GM23338 (cell line): ENCODE results near the gene DOCK6. TPM values are rescaled to one million over a fixed set of nuclear protein-coding genes. Genes with fewer than 3 reads are reported as not detected.
"Not testable (repeated sequence)": the region's sequence is repeated elsewhere in the genome, so short reads cannot be mapped to it uniquely, and the experiment has no call there.

ENCODE experiments used
- ATAC-seq: fragments of 200-7000 bp; cut with Tn5 transposase; 3 replicates; pipeline ENCODE4 v1.9.1; 2020
- DNase-seq: peaks from one replicate; pipeline ENCODE4 v3.0.0-alpha.2; 2015; ENCODE audit warnings: low spot score
- H2AFZ ChIP-seq: fragments of 200-600 bp; sonication (generic); 2 replicates; pipeline ENCODE4 v1.8.0; 2016; ENCODE audit warnings: antibody characterized with exemption, mild to moderate bottlenecking, moderate library complexity
- H3F3A ChIP-seq: fragments of 200-600 bp; sonication (generic); replicated peaks from 2 replicates; pipeline ENCODE4 v1.8.0; 2017; ENCODE audit warnings: antibody characterized with exemption, mixed run types, low read depth
- H3K27ac ChIP-seq: fragments of 200-600 bp; sonication (generic); 2 replicates; pipeline ENCODE4 v1.6.1; 2016; ENCODE audit warnings: low read depth
- H3K27me3 ChIP-seq: fragments of 200-600 bp; sonication (generic); 2 replicates; pipeline ENCODE4 v1.8.0; 2016; ENCODE audit warnings: mild to moderate bottlenecking, mixed run types, moderate library complexity; ENCODE audit not compliant: insufficient read depth
- H3K36me3 ChIP-seq: fragments of 200-600 bp; sonication (generic); 2 replicates; pipeline ENCODE4 v1.8.0; 2016; ENCODE audit warnings: mild to moderate bottlenecking; ENCODE audit not compliant: insufficient read depth
- H3K4me1 ChIP-seq: fragments of 200-600 bp; sonication (generic); 2 replicates; pipeline ENCODE4 v1.8.0; 2016; ENCODE audit warnings: mild to moderate bottlenecking, moderate library complexity; ENCODE audit not compliant: insufficient read depth
- H3K4me2 ChIP-seq: fragments of 200-600 bp; sonication (generic); 2 replicates; pipeline ENCODE4 v1.7.1; 2017; ENCODE audit warnings: mixed run types
- H3K4me3 ChIP-seq: fragments of 200-600 bp; sonication (generic); 2 replicates; pipeline ENCODE4 v1.6.1; 2016; ENCODE audit warnings: mixed run types
- H3K79me2 ChIP-seq: fragments of 200-600 bp; sonication (generic); replicated peaks from 2 replicates; pipeline ENCODE4 v1.8.0; 2017; ENCODE audit warnings: mild to moderate bottlenecking; ENCODE audit not compliant: insufficient read depth
- H3K9me2 ChIP-seq: fragments of 200-600 bp; sonication (generic); 2 replicates; pipeline ENCODE4 v1.8.0; 2017; ENCODE audit not compliant: insufficient read depth
- H4K20me1 ChIP-seq: fragments of 200-600 bp; sonication (generic); replicated peaks from 2 replicates; pipeline ENCODE4 v1.8.0; 2017; ENCODE audit warnings: mild to moderate bottlenecking; ENCODE audit not compliant: insufficient read depth
- H3K27ac Mint-ChIP-seq: 2 replicates; pipeline ENCODE4 v1.8.0; 2020; ENCODE audit warnings: inconsistent platforms, mild to moderate bottlenecking, moderate library complexity, mixed read lengths
- H3K27me3 Mint-ChIP-seq: 3 replicates; pipeline ENCODE4 v1.8.0; 2022; ENCODE audit warnings: low read depth, mild to moderate bottlenecking, moderate library complexity, mixed read lengths, inconsistent platforms; ENCODE audit not compliant: insufficient read depth, poor library complexity
- H3K36me3 Mint-ChIP-seq: 3 replicates; pipeline ENCODE4 v1.8.0; 2021; ENCODE audit warnings: low read depth, mild to moderate bottlenecking, inconsistent platforms, moderate library complexity, mixed read lengths
- H3K4me1 Mint-ChIP-seq: 3 replicates; pipeline ENCODE4 v1.8.0; 2020; ENCODE audit warnings: mild to moderate bottlenecking, inconsistent platforms, mixed read lengths
- H3K4me3 Mint-ChIP-seq: 3 replicates; pipeline ENCODE4 v1.8.0; 2021; ENCODE audit warnings: moderate library complexity, mild to moderate bottlenecking, inconsistent platforms, mixed read lengths
- H3K9me3 Mint-ChIP-seq: 3 replicates; pipeline ENCODE4 v1.8.0; 2020; ENCODE audit warnings: moderate library complexity, mild to moderate bottlenecking, inconsistent platforms, mixed read lengths
- CREB1 ChIP-seq: fragments of 250-450 bp; sonication (Bioruptor Pico); IDR thresholded peaks from 2 replicates; pipeline ENCODE4 v1.5.0; 2020; ENCODE audit warnings: low read depth, mild to moderate bottlenecking, moderate library complexity
- CTCF ChIP-seq, 2 experiments: fragments of 200-600 bp in 1 of 2; sonication (generic) in 1 of 2; conservative IDR thresholded peaks; 2 replicates each; pipeline versions ENCODE4 v1.5.1 to v1.6.1; 2016 to 2017; ENCODE audit warnings: antibody characterized with exemption in 2 of 2, low read depth in 2 of 2, mild to moderate bottlenecking in 2 of 2, moderate library complexity in 1 of 2
- ETS1 ChIP-seq: IDR thresholded peaks from 2 replicates; pipeline ENCODE4 v1.6.1; 2016; ENCODE audit warnings: antibody characterized with exemption
- EZH2 ChIP-seq: fragments of 200-600 bp; sonication (generic); IDR thresholded peaks from one replicate; pipeline ENCODE4 v1.8.0; 2017; ENCODE audit warnings: antibody characterized with exemption, mild to moderate bottlenecking, low read depth; ENCODE audit not compliant: unreplicated experiment
- EZH2phosphoT487 ChIP-seq: fragments of 200-600 bp; sonication (generic); IDR thresholded peaks from one replicate; pipeline ENCODE4 v1.8.1; 2018; ENCODE audit warnings: antibody characterized with exemption; ENCODE audit not compliant: unreplicated experiment
- JUNB ChIP-seq: IDR thresholded peaks from one replicate; pipeline ENCODE4 v1.6.1; 2016; ENCODE audit warnings: antibody characterized with exemption; ENCODE audit not compliant: unreplicated experiment
- POLR2AphosphoS5 ChIP-seq: IDR thresholded peaks from 2 replicates; pipeline ENCODE4 v1.6.1; 2016; ENCODE audit warnings: antibody characterized with exemption, low read depth
- ZNF114 ChIP-seq: fragments of 250-450 bp; sonication (Bioruptor Pico); IDR thresholded peaks from 2 replicates; pipeline ENCODE4 v1.5.0; 2020; ENCODE audit warnings: mild to moderate bottlenecking, moderate library complexity
- ZNF331 ChIP-seq: fragments of 250-450 bp; sonication (Bioruptor Pico); IDR thresholded peaks from 2 replicates; pipeline ENCODE4 v1.5.0; 2020; ENCODE audit warnings: low read depth, mild to moderate bottlenecking, moderate library complexity
- polyA plus RNA-seq: library from polyadenylated mRNA; unstranded; fragments of >200 nt; fragmentation: Nextera tagmentation; extraction: Ambion mirVana; gene quantifications from 2 replicates; pipeline ENCODE4 v1.2.1, GENCODE V29; 2016
- total RNA-seq: library from RNA; depleted of rRNA; stranded (reverse); fragments of >200 nt; shearing (Covaris generic); gene quantifications from 2 replicates; pipeline ENCODE4 v1.2.3, GENCODE V29; 2014
- TF ChIP-seq, protein P1 (sequence below): fragments of 250-450 bp; sonication (Bioruptor Pico); IDR thresholded peaks from 2 replicates; pipeline ENCODE4 v1.5.0; 2020; ENCODE audit warnings: mild to moderate bottlenecking, moderate library complexity

The DOCK6 gene
- total and polyA plus RNA-seq, 2 experiments from 2014 or later: 34.6 to 49.0 TPM

GRCh38 chr19:11181488-11181887 lies 80.8 kb downstream of the DOCK6 start:
- no peak overlapping the region for H2AFZ ChIP-seq
- Mint-ChIP-seq H3K4me3 (no peak overlapping the region), H3K27me3 (peaks cover 5% of the 10 kb centered on the region), H3K4me1 (no peaks in the 10 kb centered on the region), H3K36me3 (peaks cover 16% of the 10 kb centered on the region), H3K9me3 (no peaks in the 10 kb centered on the region), H3K27ac (no peak overlapping the region)
- no peaks in the 10 kb centered on the region; the same call in 1 of the 2 replicates for H4K20me1 ChIP-seq
- no peak overlapping the region for H3K4me3 ChIP-seq
- ATAC-seq: no peak
- no peaks in the 10 kb centered on the region for H3K36me3 ChIP-seq
- no peaks in the 10 kb centered on the region; the same call in 1 of the 2 replicates for H3K4me1 ChIP-seq
- 0 out of 2 replicates have a peak, but pooled peaks cover 3% of the 10 kb centered on the region for H3F3A ChIP-seq
- H3K4me2 ChIP-seq: no peak overlapping the region
- no peaks in the 10 kb centered on the region for H3K27me3 ChIP-seq
- H3K79me2 ChIP-seq: no peaks in the 10 kb centered on the region
- no peak for TF ChIP-seq ETS1
- TF ChIP-seq ZNF114 (CRISPR knock-in tag): no peak
- TF ChIP-seq POLR2AphosphoS5: no peak
- TF ChIP-seq EZH2phosphoT487: no peak
- no peak for TF ChIP-seq ZNF331 (CRISPR knock-in tag)
- no peak for TF ChIP-seq EZH2
- no peak for TF ChIP-seq CREB1
- TF ChIP-seq CTCF (conservative IDR thresholded peaks at IDR 0.05; ENCODE audit: low read depth in 2 of 2): no peak
- TF ChIP-seq, protein P1, sequence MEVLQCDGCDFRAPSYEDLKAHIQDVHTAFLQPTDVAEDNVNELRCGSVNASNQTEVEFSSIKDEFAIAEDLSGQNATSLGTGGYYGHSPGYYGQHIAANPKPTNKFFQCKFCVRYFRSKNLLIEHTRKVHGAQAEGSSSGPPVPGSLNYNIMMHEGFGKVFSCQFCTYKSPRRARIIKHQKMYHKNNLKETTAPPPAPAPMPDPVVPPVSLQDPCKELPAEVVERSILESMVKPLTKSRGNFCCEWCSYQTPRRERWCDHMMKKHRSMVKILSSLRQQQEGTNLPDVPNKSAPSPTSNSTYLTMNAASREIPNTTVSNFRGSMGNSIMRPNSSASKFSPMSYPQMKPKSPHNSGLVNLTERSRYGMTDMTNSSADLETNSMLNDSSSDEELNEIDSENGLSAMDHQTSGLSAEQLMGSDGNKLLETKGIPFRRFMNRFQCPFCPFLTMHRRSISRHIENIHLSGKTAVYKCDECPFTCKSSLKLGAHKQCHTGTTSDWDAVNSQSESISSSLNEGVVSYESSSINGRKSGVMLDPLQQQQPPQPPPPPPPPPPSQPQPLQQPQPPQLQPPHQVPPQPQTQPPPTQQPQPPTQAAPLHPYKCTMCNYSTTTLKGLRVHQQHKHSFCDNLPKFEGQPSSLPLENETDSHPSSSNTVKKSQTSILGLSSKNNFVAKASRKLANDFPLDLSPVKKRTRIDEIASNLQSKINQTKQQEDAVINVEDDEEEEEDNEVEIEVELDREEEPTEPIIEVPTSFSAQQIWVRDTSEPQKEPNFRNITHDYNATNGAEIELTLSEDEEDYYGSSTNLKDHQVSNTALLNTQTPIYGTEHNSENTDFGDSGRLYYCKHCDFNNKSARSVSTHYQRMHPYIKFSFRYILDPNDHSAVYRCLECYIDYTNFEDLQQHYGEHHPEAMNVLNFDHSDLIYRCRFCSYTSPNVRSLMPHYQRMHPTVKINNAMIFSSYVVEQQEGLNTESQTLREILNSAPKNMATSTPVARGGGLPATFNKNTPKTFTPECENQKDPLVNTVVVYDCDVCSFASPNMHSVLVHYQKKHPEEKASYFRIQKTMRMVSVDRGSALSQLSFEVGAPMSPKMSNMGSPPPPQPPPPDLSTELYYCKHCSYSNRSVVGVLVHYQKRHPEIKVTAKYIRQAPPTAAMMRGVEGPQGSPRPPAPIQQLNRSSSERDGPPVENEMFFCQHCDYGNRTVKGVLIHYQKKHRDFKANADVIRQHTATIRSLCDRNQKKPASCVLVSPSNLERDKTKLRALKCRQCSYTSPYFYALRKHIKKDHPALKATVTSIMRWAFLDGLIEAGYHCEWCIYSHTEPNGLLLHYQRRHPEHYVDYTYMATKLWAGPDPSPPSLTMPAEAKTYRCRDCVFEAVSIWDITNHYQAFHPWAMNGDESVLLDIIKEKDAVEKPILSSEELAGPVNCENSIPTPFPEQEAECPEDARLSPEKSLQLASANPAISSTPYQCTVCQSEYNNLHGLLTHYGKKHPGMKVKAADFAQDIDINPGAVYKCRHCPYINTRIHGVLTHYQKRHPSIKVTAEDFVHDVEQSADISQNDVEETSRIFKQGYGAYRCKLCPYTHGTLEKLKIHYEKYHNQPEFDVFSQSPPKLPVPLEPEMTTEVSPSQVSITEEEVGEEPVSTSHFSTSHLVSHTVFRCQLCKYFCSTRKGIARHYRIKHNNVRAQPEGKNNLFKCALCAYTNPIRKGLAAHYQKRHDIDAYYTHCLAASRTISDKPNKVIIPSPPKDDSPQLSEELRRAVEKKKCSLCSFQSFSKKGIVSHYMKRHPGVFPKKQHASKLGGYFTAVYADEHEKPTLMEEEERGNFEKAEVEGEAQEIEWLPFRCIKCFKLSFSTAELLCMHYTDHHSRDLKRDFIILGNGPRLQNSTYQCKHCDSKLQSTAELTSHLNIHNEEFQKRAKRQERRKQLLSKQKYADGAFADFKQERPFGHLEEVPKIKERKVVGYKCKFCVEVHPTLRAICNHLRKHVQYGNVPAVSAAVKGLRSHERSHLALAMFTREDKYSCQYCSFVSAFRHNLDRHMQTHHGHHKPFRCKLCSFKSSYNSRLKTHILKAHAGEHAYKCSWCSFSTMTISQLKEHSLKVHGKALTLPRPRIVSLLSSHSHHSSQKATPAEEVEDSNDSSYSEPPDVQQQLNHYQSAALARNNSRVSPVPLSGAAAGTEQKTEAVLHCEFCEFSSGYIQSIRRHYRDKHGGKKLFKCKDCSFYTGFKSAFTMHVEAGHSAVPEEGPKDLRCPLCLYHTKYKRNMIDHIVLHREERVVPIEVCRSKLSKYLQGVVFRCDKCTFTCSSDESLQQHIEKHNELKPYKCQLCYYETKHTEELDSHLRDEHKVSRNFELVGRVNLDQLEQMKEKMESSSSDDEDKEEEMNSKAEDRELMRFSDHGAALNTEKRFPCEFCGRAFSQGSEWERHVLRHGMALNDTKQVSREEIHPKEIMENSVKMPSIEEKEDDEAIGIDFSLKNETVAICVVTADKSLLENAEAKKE (CRISPR knock-in tag): no peak
- TF ChIP-seq JUNB: no peak
- no peak for DNase-seq
- H3K9me2 ChIP-seq: no peaks in the 10 kb centered on the region
- no peak overlapping the region for H3K27ac ChIP-seq

DNA sequence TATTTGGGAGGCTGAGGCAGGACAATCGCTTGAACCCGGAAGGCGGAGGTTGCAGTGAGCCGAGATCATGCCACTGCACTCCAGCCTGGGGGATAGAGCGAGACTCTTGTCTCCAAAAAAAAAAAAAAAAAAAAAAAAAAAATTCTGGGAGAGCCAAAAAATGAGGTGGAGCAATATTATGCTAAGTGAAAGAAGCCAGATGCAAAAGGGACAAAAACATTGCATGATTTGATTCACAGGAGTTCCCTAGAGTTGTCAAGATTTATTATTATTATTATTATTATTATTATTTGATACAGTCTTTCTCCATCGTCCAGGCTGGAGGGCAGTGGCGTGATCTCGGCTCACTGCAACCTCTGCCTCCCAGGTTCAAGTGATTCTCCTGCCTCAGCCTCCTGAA lies 81.3 kb downstream of the DOCK6 start:
- not testable (repeated sequence) for H3F3A ChIP-seq, DNase-seq, H3K36me3 ChIP-seq, H3K4me1 Mint-ChIP-seq, H4K20me1 ChIP-seq, H3K4me3 ChIP-seq, H3K27me3 ChIP-seq, H3K4me1 ChIP-seq, ATAC-seq, H2AFZ ChIP-seq, H3K27ac Mint-ChIP-seq, H3K27me3 Mint-ChIP-seq, H3K79me2 ChIP-seq, H3K4me3 Mint-ChIP-seq, H3K4me2 ChIP-seq, H3K27ac ChIP-seq, H3K9me2 ChIP-seq, H3K9me3 Mint-ChIP-seq
- peaks cover 21% of the 10 kb centered on the region for H3K36me3 Mint-ChIP-seq
